HG03139 (cell line): ENCODE results near the gene STC2.

Experiments used
- ATAC-seq: cut with Tn5 transposase; IDR thresholded peaks from one replicate; pipeline ENCODE4 v1.9.1; 2021; ENCODE audit not compliant: unreplicated experiment

The STC2 gene

DNA sequence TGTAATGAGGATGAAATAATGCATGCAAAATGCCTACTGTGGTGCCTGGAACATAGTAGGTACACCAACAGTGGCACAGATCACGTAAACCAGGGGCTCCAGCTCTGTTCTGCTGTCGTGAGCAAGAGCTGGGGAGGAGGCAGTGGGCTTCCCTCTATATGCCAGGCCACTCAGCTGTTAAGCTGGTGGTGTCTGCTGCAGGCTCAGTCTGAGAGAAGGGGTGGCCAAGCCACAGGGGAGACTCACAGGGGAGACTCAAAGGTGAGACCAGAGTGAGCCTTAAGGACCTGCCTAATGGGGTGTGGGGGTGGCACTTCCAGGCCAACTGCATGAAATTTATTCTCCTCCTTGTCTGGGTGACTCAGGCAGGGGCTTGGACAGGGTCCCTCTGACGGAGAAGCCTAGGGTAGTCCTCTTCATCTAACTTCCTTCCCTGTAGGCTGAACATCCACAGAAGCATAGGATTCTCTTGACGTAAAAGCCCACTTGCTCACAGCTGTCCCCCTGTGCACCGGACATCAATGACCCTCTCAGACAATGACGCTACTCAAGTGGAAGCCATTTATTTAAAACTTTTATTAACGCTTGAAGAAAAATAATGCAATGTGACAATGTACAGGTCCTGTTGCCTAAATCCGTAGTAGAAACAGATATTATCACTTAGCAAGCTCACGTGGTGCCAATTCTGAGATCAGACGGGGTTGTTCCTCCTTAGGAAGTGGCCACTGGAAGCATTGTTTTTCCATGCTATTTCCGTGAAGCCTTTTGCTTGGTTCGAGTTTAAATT is 13.9 kb downstream of the STC2 start:
- ATAC-seq: no peak

DNA sequence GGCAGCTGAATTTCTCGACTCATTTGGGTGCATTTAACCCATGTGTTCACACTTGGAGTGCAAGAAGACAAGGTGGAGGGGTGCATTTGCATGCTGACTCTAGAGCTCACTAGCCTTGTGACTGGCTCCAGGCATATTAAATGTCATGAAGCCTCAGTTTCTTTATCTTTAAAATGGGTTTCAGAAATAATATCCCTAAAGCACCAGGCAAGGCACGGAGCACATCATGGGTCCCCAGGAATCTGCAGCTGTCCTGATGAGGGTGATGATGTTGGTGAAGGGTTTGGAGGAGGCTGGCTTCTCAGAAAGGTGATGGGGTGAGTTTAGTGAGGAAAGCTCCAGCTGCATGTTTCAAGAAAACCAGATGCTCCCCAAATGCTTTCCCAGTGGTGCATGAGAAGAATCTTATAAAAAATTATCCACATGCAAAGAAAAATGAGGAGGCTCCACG is 14.8 kb downstream of the STC2 start:
- ATAC-seq: no peak

DNA sequence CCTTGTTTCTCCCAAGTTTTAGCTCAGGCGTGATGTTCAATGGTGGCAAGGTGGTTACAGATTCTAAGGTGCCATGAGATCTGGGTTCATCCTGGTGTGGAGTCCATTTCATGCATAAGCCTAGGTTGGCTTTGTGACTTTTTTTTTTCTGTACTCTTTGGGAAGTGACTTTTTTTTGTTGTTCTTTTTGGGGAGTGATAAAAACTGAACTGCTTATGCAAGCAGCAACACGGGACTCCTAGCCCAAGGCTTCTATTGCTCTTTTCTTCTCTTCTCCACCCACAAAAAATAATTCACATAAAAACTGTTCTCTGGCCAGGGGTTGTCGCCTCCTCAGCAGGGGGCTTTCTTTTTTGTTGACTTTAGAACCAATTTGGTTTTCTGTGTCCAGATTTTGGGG is 15.4 kb downstream of the STC2 start:
- no peak for ATAC-seq

DNA sequence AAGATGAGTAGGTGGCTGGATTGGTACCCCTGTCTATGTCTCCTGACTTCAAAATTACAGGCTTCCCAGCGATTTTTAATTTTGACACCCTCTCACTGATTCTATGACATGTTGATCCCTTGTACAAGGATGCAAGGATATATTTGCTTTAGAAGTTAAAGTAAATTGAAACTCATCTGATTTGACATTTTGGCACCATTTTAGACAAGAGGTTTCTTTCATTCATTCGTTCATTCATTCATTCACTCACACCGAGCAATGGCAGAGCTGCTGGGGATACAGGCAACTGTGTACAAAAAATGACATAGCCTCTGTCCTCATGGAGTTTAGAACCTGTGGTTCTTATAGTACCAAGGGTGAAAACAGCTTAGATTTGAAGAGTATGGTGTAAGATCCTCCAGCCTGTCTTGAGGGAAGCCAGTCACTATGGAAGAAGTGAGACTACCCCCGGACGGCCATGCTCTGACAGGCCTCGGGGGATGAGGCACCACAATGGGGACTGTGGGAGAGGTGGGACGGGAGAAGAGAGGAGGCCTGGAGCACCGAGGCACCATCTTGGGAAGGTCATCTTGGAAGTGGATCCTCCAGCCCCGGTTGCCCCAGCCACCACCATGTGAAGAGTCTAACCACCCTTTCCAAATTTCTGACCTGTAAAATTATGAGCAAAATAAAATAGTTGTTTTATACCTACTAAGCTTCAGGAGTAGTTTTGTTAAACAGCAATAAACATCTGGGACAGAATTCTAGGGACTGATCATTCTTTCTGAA is 16.2 kb downstream of the STC2 start:
- no peak for ATAC-seq

DNA sequence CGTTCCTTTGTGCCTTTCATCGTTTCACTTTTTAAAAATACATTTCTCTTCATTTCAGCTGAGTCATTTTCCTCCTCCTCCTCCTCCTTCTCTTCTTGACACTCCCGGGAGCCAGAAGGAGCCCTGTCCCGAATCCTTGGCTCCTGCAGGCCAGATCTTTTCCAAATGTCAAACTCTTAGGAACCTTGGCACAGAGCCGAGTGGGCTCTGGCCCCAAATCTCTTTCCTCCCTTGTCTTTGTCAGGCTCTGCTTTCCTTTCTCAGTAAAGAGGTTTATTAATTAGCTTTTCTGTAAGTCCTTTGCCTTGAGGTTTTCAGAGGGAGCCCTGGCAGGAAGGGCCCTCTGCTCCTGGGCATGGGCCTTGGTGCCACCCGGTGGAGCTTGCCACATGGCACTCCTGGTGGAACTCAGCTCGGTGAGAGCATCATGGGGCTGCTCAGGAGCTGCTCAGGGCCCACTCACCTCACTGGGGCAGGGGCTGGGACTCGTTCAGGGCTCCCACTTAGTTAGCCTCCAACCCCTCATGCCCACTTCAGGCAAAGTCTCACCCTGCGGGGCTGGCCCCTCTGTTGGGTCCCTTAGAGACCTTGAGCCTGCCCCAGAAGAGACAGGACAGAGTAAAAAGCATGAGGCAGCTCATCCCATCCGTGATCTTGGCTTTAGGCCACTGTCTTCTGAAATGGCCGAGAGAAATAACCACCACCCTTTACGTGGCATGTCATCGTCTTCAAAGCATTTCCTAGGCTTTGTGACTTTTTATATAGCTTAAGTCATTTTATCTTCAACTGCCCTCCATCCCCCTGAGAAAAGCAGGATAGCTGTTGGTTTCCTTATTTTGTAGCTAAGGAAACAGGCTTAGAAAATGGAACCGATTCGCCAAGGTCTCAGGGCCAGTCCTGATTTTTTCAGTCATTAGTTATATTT is 17.1 kb downstream of the STC2 start:
- ATAC-seq: no peak

DNA sequence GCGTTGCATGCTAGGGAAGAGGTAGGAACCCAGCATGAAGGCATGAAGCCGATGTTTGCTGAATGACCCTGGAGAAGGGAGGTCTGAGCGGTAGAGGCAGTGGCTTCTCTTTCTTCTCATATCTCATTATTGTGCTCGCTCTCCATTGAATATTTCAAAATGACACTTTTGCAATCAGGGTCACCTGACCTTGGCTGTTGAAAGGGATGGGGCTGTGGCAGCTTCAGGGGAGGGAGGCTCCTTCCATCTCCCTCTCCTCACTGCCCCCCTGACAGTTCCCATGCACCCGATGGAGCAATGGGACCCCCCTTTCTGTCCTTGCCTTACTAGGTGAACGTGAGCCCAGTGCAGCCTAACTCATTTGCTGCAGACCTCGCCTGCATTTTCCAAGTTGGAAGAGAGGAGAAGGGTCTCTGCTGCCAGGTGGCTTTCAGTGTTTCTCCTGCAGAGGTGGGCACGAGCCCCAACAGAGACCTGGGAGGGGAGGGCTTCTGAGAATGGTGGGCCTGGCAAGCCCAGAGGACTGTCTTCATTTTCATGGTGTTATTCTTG is 17.9 kb downstream of the STC2 start:
- no peak for ATAC-seq

DNA sequence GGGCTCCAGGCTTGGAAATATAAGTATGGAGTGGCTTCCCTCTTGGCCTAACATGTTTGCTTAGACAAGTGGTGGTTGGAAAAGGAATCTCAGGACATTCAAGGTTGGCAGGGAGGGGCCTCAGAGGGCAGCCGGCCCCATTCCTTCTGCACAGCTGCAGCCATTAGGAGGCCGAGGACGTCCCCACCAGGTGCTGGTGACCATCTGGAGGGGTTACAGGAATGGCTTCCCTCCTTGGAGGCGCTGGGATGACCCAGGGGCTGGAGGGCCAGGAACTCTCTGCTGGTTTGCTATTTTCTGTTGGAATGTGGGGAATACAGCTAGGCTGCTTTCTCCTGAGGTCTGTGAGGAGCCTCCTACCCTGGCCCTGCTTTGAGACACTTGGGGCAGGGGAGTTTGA is 18.5 kb downstream of the STC2 start:
- ATAC-seq: no peak

DNA sequence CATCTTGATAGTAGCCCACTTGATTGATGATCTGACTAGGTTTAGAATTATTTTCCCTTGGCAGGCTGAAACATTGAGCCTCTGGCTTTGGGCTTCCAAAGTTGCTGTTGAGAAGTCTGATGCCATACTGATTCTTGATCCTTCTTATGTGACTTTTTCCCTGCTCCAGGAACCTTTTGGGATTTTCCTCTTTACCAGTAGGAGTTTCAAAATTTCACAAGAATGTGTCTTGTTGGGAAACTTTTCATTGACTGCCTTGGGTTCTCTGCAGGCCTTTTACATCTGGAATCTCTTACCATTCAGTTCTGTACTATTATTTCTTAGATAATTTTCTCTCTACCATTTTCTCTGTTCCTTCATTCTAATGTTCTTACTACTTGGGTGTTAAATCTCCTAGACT is 20.0 kb downstream of the STC2 start:
- no peak for ATAC-seq

DNA sequence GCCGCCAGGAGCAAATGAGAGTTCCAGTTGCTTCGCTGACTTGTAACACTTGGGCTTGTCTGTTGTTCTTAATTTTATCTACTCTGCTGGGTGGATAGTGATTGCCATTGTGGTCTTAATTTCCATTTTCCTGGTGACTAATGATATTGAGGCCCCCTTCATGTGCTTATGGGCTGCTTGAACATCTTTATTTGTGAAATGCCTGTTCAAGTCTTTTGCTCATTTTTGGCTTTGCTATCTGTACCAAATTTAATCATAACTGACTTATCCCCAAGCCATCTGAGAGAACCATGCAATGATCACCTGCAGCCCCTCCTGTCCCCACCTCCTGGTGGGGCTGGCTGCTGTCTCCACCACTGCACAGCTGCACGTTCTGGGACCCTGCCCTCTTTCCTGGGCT is 20.5 kb downstream of the STC2 start:
- no peak for ATAC-seq

DNA sequence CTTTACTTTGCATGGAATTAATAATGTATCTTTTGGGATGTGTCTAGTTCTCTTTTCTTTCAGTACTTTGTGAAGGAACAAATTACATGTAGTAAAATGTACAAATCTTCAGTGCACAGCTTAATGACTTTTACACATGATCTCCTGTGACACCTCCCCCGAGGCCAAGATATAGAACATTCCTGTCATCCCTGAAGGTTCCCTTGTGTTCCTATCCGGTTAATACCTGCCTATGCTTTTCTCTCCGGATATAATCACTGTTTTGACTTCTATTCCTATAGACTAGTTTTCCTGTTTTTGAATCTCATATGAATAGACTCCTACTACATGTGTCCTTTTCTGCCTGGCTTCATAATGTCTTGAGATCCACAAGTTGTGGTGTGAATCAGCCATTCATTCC is 21.5 kb downstream of the STC2 start:
- ATAC-seq: no peak

DNA sequence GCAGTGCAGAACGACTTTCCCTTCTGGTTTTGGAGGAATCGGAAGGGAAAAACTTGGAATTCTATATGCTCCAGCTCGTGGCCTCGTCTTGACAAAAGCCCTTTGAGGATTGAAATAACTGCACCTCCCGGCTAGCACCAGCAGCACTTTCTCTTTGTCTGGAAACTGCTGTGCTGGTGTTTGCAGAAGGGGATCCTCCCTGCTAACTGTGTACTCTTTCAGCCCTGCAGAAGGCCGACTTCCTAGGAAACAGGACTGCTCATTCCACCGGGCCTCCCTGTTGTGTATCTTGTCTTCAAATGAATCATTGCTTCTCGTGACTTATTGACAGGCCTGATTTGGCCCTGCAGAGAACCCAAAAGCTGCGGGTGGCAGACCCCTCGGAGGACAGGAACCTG is 23.6 kb downstream of the STC2 start:
- no peak for ATAC-seq

DNA sequence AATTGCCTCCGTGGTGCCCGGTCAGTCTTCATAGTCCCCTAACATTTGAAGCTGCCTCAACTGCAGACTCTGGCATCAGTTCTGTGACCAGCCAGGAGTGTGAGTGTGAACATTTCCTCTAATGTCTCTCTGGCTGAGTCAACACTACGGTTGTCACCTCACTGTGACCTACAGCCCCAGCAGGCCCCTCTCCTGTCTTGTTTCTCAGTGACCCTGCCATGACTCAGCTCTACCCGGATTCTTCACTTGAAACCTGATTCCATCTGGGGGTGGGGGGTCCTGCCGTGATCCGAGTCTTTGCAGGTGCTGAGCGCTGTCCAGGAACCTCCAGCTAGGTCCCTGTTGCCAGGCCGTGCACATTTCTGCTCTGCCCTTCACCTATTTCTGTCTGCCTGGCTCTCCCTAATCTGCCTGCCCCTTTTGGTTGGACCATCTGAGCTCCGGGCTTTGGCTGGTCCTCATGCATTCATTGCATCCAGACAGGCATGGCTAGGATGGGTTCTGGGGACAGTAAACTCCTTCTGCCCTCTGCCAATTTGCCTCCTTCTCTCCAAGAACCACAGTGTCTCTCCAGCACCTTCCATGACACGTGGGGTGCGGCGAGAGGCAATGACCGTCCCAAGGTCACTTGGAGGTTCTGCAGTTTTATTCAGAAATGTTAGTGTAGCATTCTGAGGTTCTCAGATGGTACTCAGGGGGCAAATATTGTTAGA is 24.2 kb downstream of the STC2 start:
- no peak for ATAC-seq

DNA sequence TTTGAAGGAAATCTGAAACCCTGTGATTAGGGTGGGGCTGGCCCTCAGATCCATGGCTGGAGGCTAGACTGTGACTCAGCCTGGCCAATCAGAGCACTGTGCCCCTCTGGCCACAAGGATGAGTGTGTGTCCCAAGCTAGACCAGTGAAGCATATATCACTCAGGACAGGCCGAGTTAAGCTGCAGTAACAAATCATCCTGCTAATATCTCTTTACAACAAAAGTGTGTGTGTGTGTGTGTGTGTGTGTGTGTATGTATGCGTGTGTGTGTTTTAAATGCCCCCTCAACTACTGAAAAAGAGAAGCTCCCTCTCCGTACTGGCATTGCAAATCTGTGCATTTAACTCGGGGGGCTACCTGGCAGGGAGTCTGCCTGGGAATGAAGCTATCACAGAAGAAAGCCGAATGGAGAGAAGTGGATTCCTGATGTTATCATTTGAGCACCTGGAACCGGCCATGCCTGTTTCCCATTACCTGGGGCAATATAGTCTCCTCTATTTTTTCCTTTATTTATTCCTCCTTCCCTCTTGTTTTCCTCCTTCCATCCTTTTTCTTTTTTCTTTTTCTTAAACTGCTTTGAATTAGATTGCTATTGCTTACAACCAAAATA is 25.6 kb downstream of the STC2 start:
- no peak for ATAC-seq

DNA sequence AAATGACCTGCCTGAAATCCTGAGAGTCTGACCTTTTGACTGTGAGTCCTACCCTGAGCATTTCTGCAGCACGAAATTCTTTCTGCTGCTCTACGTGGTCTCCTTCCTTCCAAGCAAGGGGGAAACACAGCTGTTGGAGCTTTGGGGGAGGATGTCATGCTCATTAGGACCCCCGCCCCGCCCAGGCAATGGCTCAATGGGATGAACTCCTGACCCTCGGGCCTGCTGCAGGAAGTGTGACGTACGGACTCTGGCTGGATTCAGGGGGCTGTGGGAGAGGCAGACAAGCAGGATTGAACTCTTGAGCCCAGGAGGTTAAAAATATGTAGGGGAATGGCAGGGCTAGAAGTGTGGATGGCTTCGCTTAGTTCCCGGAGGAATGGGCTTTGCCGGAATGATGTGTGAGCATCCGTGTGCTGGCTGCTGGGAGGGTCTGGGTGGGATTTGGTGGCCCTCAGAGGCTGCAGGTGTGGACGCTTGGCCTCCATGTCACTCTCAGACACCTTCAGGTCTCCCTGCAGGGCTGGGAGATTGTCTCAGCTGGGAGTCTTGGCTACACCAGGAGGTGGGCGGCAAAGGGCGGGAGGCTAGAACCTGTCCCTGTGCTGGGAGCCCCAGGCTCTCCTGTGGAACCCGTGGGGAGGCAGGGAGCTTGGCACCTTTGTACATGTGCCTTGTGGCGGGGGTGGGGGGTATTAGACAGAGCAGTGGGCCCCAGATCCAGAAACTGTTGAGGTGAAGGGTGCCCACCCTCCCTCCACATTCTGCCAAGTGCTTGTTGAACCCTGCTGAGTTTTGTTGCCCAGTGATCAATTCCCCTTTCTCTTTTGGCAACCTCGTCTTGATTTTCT is 26.3 kb downstream of the STC2 start:
- no peak for ATAC-seq

DNA sequence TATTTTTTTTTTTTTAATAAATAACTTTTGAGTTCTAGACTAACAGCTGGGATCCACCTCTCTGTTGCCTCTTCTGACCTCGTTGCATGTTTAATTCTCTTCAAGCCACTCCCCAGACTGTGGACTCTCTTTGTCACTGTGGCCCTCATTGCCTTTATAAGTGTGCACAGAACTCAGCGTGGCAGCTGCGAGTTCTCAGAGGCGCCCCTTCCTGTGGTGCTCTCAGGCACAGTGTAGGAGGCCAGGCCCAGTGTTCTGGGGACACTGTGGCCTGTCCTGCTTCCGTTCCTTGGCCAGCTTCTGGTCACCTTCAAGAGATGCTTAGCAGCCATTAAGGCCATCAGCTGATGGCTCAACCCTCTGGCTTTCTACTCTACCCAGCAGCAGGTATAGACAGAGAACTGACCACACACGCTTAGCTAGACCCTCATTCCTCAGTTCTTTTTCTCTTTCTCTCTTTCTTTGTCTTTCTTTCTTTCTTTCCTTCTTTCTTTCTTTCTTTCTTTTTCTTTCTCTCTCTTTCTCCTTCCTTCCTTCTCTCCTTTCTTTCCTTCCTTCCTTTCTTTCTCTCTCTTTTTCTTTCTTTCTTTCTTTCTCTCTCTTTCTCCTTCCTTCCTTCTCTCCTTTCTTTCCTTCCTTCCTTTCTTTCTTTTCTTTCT is 27.7 kb downstream of the STC2 start:
- no peak for ATAC-seq

DNA sequence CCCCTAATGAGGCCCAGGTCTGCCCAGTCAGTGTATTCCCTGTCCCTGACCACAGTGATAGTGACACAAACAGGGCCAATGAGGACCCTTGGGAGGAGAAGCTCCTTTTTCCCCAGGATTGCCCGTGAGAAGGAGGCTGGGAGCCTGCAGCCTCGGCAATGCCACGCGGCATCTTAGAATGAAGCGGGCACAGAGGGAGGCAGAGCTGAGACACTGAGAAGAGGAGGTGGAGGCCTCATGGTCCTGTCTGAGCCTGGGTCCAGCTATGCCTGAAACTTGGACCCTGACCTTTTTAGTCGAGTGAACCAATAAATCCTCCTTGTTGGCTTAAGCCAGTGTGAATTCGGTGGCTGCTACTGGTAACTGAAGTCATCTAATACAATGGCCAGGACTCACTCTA is 28.4 kb downstream of the STC2 start:
- no peak for ATAC-seq

DNA sequence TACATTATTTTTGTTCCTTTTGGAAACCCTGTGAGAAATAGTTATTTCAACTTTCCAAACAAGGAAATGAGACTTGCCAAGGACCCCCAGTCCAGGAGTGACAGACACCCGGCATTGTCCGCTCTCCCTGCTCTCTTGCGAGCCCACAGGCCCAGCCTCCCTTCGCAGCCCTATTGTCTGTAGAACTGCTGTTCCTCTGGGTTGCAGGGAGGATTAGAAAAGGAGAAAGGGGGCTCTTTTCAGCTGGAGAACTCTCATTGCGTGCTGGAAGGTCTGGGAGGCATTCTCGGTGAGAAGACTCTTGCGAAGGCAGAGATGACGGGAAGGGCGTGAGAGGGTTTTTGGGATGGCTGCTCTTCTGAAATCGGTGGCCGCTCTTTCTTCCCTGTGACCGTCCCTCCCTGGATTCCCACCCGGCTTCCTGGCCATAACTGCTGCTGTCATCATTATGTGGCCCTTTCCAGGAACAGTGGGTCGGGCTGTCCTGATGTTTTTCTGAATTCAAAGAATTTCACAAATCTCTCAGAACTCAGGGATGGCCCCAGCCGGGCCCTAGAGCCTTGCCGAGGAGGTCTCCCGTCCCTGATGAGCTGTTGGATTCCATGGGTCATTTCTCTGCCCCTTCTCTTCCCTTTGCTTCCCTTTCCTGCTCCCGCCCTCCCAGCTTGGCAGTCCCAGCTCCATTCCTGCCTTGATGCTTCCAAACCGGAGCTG is 29.8 kb downstream of the STC2 start:
- ATAC-seq: no peak

DNA sequence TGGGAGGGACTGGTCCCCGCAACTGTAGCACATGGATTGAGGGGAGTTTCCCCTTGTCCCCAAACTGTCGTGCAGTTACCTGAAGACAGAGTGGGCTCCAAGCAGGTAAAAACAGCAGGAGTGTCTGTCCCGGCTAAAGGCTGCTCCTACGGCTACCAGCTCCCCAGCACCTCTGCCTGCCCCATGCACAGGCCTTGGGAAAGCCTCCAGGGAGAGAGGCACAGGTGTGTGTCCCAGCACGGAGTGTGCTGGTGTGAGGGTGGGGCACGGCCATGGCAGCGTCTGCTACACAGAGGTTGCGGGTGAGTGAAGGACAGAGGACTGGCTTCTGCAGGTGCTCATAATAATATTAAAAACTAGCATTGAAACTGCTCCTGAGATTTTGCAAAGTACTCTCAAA is 30.4 kb downstream of the STC2 start:
- no peak for ATAC-seq
